ENCODE data around the gene DLST.

DLST gene

GRCh38 chr14:74940956-74941565 is 59.3 kb downstream of the DLST start:
- DNase-seq (ENCODE audit: low read depth): no peak

DNA sequence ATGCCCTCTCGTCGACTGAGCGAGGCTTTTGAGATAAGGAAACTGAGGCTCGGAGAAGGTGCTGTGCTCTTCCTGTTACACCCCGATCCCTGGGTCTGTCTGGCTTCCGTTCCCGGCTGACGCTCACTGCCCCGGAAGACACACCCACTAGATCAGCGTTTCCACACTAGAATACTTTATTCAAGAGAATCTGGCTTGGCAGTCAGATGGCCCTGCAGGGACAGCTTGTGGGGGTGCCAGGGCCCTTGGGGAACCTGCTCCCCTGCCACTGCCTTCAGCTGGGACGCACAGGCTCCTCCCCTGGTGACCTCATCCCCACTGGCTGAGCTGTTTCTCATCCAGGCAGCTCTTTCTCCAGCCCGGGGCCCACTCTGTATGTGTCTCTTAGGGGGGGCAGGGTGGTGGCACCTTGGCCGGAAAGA is 60.0 kb downstream of the DLST start:
- no peak for DNase-seq (ENCODE audit: low read depth)

GRCh38 chr14:74942181-74942580 is 60.5 kb downstream of the DLST start:
- no peak for DNase-seq (ENCODE audit: low read depth)

- DNase-seq (ENCODE audit: low read depth): no peak
Observed at GRCh38 chr14:74942608-74943007, 60.9 kb downstream of the DLST start.

DNA sequence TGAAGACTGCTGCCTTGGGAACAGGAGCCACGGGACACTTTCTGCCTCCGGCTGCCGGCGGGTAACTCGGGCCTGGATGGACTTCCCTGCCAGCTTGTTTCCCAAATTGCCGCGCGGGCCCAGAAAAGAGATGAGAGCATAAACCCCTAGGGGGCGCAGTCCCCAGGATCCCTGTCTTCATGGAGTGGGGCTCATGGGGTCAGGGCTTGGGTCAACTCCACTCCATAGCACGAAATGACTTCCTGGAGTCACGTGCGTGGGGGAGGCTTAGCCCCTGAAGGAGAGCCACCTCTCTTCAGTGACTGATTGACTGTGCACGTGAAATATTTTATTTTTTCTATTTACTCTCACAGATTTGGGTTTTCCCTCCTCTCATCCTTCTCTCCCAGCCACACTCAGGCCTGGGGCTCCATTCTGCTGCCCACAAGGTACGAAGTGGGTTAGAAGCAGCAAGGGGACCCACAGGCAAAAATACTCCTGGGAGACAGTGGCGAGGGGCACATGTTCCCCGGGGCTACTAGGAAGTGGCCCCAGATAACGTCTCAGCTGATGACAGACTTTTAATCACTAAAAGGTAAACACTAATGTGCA is 63.6 kb downstream of the DLST start:
- DNase-seq (ENCODE audit: low read depth): no peak

- DNase-seq (ENCODE audit: low read depth): peak; percentile 39
Observed at GRCh38 chr14:74945852-74946658, 64.3 kb downstream of the DLST start.

DNA sequence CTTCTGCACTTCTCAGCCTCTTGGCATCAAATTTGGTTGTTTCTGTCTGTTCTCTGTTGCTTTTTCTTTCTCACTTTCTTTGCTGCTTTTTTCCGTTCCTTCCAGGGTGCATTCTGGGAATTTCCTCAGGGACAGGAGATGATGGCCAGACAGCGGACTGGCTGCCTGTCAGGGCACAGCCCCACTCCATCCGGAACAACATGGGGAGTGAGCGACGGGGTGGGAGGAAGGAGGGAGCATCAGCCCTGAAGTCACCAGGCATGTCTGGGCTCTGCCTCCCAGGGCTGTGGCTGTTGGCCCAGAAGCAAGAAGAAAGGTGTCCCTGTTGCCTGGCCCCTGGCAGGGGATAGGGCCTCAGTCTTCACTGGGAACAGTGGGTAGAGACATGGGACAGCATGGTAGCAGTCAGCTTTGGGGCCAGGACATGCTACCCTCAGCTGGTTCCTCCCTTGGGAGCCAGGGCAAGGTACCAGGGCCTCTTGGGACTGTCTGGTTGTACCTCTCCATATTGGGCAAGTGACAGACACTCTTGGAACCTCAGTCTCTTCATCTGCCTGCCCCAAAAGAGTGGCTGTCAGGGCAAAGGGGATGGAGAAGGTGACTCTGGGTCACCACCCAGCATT is 65.1 kb downstream of the DLST start:
- DNase-seq (ENCODE audit: low read depth): no peak

- DNase-seq (ENCODE audit: low read depth): no peak
Observed at GRCh38 chr14:74947353-74948227, 65.9 kb downstream of the DLST start.

GRCh38 chr14:74948228-74949175 is 66.8 kb downstream of the DLST start:
- no peak for DNase-seq (ENCODE audit: low read depth)

- DNase-seq (ENCODE audit: low read depth): no peak
Observed at GRCh38 chr14:74949191-74949601, 67.5 kb downstream of the DLST start.

DNA sequence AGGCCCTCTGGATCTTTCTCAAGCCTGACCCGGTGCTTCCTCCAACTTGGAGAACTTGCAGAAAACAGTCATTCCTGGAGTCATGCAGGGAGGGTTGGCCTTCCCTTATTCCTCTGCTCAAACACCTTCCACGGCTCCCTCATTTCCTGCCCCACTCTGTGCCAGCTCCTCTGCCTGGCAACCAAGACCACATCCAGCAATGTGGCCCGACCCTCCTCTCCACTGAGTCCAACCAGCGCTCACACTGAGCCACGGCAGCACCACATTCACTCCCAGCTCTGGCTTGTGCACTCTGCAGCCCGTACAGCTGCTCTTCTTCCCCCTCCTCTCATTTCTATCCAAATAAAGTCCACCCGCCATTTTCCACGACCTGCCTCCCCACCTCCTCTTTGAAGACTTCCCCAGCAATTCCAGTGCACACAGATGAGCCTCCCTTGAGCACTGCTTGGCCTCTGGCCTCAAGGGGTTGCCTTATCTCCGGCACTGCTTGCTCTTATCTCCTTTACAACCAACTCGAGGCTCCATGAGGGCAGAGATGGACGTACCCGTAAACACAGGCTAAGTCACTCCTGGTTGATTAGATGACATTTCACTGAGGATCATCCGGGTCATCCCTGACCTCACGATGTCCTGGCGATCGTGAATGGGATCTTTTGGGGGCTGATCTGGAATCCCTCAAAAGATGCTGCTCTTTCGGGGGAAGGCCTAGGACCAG is 68.3 kb downstream of the DLST start:
- no peak for DNase-seq (ENCODE audit: low read depth)

- no peak for DNase-seq (ENCODE audit: low read depth)
Observed at GRCh38 chr14:74950795-74951442, 69.2 kb downstream of the DLST start.

DNA sequence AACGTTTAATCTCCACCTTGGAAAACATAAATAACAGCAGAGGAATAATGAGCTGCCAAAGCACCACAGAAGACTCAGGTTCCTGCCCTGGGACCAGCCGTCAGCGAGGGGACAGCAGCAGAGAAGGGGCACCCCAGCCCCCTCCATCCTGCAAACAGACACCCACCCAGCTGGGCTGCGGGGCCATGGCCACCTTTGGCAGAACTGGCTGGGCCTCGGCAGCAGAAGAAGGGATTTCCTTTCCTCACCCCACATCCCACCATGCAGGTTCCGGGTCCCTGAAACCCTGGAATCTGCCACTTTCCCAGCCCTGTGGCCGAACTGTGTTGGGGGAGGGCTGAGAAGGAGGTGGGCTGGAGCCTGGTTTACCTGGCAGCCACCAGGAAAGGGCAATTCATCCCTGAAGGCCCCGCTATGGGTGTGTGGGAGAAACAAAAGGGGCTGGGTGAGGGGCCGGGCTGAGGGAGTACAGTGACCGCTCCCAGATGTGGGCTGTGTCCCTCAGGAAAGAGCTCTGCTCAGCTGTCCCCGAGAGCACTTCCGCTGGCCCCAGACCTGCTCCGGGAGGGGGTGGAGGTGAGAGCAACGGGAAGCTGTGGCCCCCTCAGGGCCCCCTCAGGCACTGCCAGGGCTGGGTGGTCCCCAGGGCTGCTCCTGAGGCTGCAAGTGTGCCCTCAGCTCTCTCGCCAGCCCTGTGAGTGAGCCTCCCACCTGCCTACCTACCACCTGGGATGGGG is 69.9 kb downstream of the DLST start:
- no peak for DNase-seq (ENCODE audit: low read depth)

GRCh38 chr14:74952180-74952665 is 70.5 kb downstream of the DLST start:
- DNase-seq (ENCODE audit: low read depth): no peak

DNA sequence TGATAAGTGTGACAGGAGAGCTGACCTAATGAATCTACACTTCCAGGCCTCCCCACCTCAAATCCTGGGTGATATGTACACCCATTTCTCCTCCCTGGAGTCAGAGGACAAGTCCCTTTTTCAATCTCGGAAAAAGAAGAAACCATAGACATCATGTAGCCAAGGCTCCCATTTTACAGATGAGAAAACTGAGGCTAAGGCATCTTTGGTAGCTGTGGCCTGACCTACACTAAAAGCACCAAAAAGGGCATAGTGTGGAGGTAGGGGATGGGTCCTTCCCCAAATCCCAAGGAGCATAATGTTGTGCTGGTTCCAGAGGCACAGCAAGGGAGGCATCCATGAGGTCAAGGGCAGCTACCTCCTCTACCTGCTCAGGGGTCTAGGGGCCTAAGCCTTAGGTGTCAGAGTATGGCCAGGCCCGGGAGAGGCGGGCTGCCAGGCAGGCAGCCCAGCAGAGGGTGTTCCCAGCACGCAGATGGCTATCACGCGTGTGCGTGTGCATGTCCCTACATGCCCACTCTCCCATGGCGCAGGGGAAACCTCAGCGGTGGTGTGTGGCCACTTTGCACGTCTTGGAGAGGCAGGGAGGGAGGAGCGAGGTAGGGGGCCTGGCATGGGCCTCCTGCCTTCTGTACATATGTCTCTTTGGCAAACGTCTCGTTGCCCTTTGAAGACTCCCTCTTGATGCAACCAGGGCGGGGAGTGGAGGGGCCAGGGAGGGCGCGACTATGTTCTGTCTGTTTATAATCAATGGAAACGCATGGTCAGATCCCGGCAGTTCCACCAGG is 71.2 kb downstream of the DLST start:
- no peak for DNase-seq (ENCODE audit: low read depth)
